Esophagus squamous epithelium (tissue), 5 donors: Measurements from ENCODE around the gene PLCB4. TPM values are rescaled to one million over a fixed set of nuclear protein-coding genes. Genes with fewer than 3 reads are reported as not detected.

ENCODE experiments used
- DNase-seq: peaks from one replicate; lab custom pipeline; 2025; lab: John Stamatoyannopoulos, UW
- H3K27ac ChIP-seq, 4 donors: fragments of 200-600 bp; sonication (generic); one replicate each; pipeline ENCODE4 v1.5.1; 2016 to 2019; ENCODE audit warnings: mild to moderate bottlenecking in 1 of 4
- H3K27me3 ChIP-seq, 4 donors: fragments of 200-600 bp; sonication (generic); 1 replicate in 3 of 4; 2 replicates in 1 of 4; pipeline versions ENCODE4 v1.5.1 to v1.6.0; 2017 to 2021; ENCODE audit warnings: antibody characterized with exemption in 1 of 4
- H3K36me3 ChIP-seq, 3 donors: fragments of 200-600 bp; sonication (generic); one replicate each; pipeline ENCODE4 v1.5.1; 2016 to 2019
- H3K4me1 ChIP-seq, 3 donors: fragments of 200-600 bp; sonication (generic); one replicate each; pipeline ENCODE4 v1.5.1; 2017 to 2019
- H3K4me3 ChIP-seq, 4 donors: fragments of 200-600 bp; sonication (generic); 1 replicate in 3 of 4; 2 replicates in 1 of 4; pipeline ENCODE4 v1.5.1; 2016 to 2019; ENCODE audit warnings: mild to moderate bottlenecking in 2 of 4, moderate library complexity in 1 of 4
- H3K9me3 ChIP-seq, 3 donors: fragments of 200-600 bp; sonication (generic); one replicate each; pipeline ENCODE4 v1.5.1; 2016 to 2019
- CTCF ChIP-seq, 6 experiments: fragments of 450-650 bp in 4 of 6; fragments of 200-600 bp in 2 of 6; sonication (generic) in 2 of 6; IDR thresholded peaks; one replicate each; pipeline ENCODE4 v1.5.1; 2016 to 2019; ENCODE audit warnings: antibody characterized with exemption in 6 of 6, mild to moderate bottlenecking in 4 of 6, moderate library complexity in 4 of 6
- POLR2A ChIP-seq, 4 donors: fragments of 450-650 bp; IDR thresholded peaks; one replicate each; pipeline ENCODE4 v1.6.1; 2017; ENCODE audit warnings: antibody characterized with exemption in 4 of 4, mild to moderate bottlenecking in 4 of 4, moderate library complexity in 3 of 4
- WGBS, 2 donors: methylation state at CpG; one replicate each; pipeline ENCODE4 v1.1.5; 2018; 5-methylcytosine and 5-hydroxymethylcytosine counted together
- intact Hi-C: fragments of 100-400 bp; cut with DNase I; formaldehyde crosslinking; loops from one replicate; pipeline ENCODE4 v1.15.0; 2022
- total RNA-seq, 4 donors: library from RNA; depleted of rRNA; stranded (reverse); fragments of >200 nt; gene quantifications; one replicate each; pipeline ENCODE4 v1.1.0, GENCODE V29; 2016
- donor health status: DM: yes; HTN: yes; CAD: no.

PLCB4 gene
- total RNA-seq, 4 donors from 2014 or later: 1.1 to 13.7 (median 2.8) TPM

DNA sequence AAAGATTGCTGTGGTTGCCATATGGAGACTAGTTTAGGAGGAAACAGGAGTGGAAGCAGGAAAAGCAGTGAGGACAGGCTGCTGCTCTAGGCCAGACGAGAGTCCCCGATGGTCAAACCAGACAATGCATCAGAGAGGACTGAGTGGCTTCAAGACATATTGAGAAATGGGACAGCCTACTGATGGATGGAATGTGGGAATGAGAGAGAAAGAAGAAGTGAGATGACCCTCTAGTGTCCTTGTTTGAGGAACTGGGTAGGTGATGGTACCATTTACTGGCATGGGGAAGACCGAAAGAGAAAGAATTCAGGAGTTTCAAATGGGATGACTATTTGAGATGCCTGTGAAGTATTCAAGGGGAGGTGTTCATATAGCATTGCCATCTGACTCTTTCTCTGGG is 333.7 kb downstream of the PLCB4 start:
- intact Hi-C loops: no loop called here

DNA sequence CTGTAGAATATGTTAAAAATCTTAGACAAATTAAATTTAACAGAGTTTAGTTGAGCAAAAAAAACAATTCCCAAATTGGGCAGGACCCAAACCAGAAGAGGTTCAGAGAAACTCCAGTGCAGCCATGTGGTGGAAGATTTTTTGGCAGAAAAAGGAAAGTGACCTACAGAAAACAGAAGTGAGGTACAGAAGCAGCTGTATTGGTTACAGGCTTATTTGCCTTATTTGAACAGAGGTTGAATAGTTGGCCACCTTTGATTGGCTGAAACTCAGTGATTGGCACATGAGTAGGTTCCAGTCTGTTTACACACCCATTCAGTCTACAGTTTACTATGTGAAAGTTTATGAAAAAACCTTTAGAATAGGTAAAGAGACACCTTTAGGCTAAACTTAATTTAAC is 334.6 kb downstream of the PLCB4 start:
- no peaks in the 10 kb centered on the region for H3K9me3 ChIP-seq
- H3K4me3 ChIP-seq: no peak overlapping the region
- no peak overlapping the region for H3K27ac ChIP-seq
- TF ChIP-seq CTCF (IDR thresholded peaks at IDR 0.05): no peak
- no peak for TF ChIP-seq POLR2A (IDR thresholded peaks at IDR 0.05)
- no peaks in the 10 kb centered on the region for H3K4me1 ChIP-seq
- peaks cover 0 to 18% (median 0%) of the 10 kb centered on the region in 3 donors for H3K36me3 ChIP-seq
- DNase-seq: no peak
- intact Hi-C loops: no loop called here
- no peaks in the 10 kb centered on the region for H3K27me3 ChIP-seq

More for the DNA sequence above, 333.7 kb downstream of the PLCB4 start:
- H3K27me3 ChIP-seq: no peaks in the 10 kb centered on the region
- H3K27ac ChIP-seq: no peak overlapping the region
- 95 to 96% methylated on average over 3 of the region's 3 CpGs for WGBS, 2 donors
- peaks cover 0 to 18% (median 0%) of the 10 kb centered on the region in 3 donors for H3K36me3 ChIP-seq
- H3K4me1 ChIP-seq: no peaks in the 10 kb centered on the region
- no peaks in the 10 kb centered on the region for H3K9me3 ChIP-seq
- H3K4me3 ChIP-seq: no peak overlapping the region
- TF ChIP-seq POLR2A (IDR thresholded peaks at IDR 0.05) (no peak), CTCF (IDR thresholded peaks at IDR 0.05) (no peak)
- DNase-seq: no peak

DNA sequence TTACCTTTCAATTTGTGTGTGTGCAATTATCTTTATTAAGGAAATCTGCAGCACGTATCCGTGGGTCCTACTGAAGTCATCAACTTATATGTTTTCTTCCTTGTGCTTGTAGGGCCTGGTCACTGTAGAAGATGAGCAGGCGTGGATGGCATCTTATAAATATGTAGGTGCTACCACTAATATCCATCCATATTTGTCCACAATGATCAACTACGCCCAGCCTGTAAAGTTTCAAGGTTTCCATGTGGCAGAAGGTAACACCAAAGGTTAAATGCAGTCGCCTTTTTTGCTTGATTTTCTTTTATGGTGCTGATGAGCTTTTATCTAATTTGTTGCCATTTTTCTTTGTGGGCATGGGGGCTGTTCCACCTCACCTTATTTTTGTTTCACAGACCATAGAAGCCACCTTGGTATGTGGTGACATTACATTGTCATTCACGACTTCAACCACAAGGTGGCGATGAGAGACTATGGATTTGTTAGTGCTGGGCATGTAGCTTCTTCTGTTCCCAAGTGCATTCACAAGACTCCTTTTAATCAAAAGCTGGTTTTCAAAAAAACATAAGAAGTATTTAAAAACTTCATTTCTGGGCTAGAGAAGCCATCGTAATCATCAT is 339.0 kb downstream of the PLCB4 start:
- intact Hi-C loops: loop anchor here (5.0 kb wide), 1 partner anchor 204 kb away; no protein-coding TSS in a partner anchor
- 42 to 43% methylated on average over 8 of the region's 8 CpGs for WGBS, 2 donors
- H3K27me3 ChIP-seq: no peaks in the 10 kb centered on the region
- H3K4me1 ChIP-seq: no peaks in the 10 kb centered on the region
- DNase-seq: no peak
- TF ChIP-seq CTCF (IDR thresholded peaks at IDR 0.05): peak; percentile 33 to 83 (median 77)
- TF ChIP-seq POLR2A (IDR thresholded peaks at IDR 0.05): no peak
- no peak overlapping the region for H3K27ac ChIP-seq
- H3K36me3 ChIP-seq: peaks cover 0 to 3% (median 0%) of the 10 kb centered on the region in 3 donors
- no peaks in the 10 kb centered on the region for H3K9me3 ChIP-seq
- no peak overlapping the region for H3K4me3 ChIP-seq

GRCh38 chr20:9408422-9409300 is 339.8 kb downstream of the PLCB4 start:
- TF ChIP-seq POLR2A (IDR thresholded peaks at IDR 0.05): no peak
- no peak for TF ChIP-seq CTCF (IDR thresholded peaks at IDR 0.05)
- intact Hi-C loops: loop anchor here (5.0 kb wide), 1 partner anchor 204 kb away; no protein-coding TSS in a partner anchor

DNA sequence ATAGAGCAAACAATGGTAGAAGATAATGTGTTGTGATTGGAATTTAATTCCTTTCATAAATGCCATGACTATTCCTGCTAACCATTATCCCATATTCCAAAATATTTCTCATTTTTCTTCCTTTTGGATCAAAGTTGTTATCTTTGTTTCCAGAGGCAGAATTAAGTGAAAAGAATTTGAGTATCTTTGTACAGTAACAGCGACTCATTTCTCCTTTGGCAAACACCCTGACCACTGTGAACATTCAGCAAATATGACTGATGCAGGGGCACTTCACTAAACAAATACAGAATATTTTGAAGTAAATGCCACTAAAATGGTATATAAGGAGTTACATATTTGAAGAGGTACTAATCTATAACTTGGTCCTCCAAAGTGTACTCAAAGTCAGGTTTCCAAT is 340.5 kb downstream of the PLCB4 start:
- 52 to 81% methylated on average over 1 of the region's 1 CpG for WGBS, 2 donors

More at GRCh38 chr20:9408422-9409300, 339.8 kb downstream of the PLCB4 start:
- WGBS, 2 donors: 47 to 50% methylated on average over 10 of the region's 10 CpGs
- H3K9me3 ChIP-seq: no peaks in the 10 kb centered on the region
- no peaks in the 10 kb centered on the region for H3K36me3 ChIP-seq
- DNase-seq: no peak
- no peaks in the 10 kb centered on the region for H3K27me3 ChIP-seq
- H3K27ac ChIP-seq: no peak overlapping the region
- no peaks in the 10 kb centered on the region for H3K4me1 ChIP-seq
- H3K4me3 ChIP-seq: no peak overlapping the region

More for the DNA sequence above, 340.5 kb downstream of the PLCB4 start:
- no peak for DNase-seq
- intact Hi-C loops: loop anchor here (5.0 kb wide), 1 partner anchor 203 kb away; no protein-coding TSS in a partner anchor
- no peak overlapping the region for H3K27ac ChIP-seq
- no peaks in the 10 kb centered on the region for H3K36me3 ChIP-seq
- TF ChIP-seq POLR2A (IDR thresholded peaks at IDR 0.05) (no peak), CTCF (IDR thresholded peaks at IDR 0.05) (no peak)
- no peak overlapping the region for H3K4me3 ChIP-seq
- no peaks in the 10 kb centered on the region for H3K9me3 ChIP-seq
- no peaks in the 10 kb centered on the region for H3K27me3 ChIP-seq
- H3K4me1 ChIP-seq: no peaks in the 10 kb centered on the region
